ENCODE results near the gene FAM9B.

Gene FAM9B

DNA sequence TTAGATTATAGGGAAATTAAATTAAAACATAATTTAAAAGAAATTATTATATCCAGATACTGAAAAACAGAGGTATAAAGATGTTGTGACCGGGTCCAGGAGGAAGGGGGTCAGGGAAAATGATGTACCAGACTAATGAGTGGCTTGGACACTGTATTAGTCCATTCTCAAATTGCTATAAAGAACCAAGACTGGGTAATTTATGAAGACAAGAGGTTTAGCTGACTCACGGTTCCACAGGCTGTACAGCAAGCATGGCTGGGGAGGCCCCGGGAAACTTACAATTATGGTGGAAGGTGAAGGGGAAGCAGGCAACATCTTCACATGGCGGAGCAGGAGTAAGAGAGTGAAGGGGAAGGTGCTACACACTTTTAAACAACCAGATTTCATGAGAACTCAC is 3.4 kb upstream of the FAM9B start:
- no peak for TF ChIP-seq EGR1 (IDR thresholded peaks at IDR 0.05)
- TF ChIP-seq, protein P1, sequence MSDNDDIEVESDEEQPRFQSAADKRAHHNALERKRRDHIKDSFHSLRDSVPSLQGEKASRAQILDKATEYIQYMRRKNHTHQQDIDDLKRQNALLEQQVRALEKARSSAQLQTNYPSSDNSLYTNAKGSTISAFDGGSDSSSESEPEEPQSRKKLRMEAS (IDR thresholded peaks at IDR 0.05) = no peak
- TF ChIP-seq EP300 (IDR thresholded peaks at IDR 0.05; ENCODE audit: borderline replicate concordance) = no peak
- no peak for TF ChIP-seq TAF1 (IDR thresholded peaks at IDR 0.05; ENCODE audit: low read depth)
- no peak for TF ChIP-seq NFIC (IDR thresholded peaks at IDR 0.05)
- no peak for TF ChIP-seq TEAD4 (IDR thresholded peaks at IDR 0.05)
- no peak for TF ChIP-seq TCF12 (IDR thresholded peaks at IDR 0.05; ENCODE audit: low read depth)
- no peak for TF ChIP-seq YY1 (IDR thresholded peaks at IDR 0.05; ENCODE audit: low read depth)
- no peak for TF ChIP-seq FOXM1 (IDR thresholded peaks at IDR 0.05; ENCODE audit: borderline replicate concordance, low read depth)
- TF ChIP-seq, protein P2, sequence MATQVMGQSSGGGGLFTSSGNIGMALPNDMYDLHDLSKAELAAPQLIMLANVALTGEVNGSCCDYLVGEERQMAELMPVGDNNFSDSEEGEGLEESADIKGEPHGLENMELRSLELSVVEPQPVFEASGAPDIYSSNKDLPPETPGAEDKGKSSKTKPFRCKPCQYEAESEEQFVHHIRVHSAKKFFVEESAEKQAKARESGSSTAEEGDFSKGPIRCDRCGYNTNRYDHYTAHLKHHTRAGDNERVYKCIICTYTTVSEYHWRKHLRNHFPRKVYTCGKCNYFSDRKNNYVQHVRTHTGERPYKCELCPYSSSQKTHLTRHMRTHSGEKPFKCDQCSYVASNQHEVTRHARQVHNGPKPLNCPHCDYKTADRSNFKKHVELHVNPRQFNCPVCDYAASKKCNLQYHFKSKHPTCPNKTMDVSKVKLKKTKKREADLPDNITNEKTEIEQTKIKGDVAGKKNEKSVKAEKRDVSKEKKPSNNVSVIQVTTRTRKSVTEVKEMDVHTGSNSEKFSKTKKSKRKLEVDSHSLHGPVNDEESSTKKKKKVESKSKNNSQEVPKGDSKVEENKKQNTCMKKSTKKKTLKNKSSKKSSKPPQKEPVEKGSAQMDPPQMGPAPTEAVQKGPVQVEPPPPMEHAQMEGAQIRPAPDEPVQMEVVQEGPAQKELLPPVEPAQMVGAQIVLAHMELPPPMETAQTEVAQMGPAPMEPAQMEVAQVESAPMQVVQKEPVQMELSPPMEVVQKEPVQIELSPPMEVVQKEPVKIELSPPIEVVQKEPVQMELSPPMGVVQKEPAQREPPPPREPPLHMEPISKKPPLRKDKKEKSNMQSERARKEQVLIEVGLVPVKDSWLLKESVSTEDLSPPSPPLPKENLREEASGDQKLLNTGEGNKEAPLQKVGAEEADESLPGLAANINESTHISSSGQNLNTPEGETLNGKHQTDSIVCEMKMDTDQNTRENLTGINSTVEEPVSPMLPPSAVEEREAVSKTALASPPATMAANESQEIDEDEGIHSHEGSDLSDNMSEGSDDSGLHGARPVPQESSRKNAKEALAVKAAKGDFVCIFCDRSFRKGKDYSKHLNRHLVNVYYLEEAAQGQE (IDR thresholded peaks at IDR 0.05; ENCODE audit: low read depth) = no peak
- TF ChIP-seq CEBPB (IDR thresholded peaks at IDR 0.05) = no peak
- no peak for TF ChIP-seq RAD21 (IDR thresholded peaks at IDR 0.05; ENCODE audit: low read depth)
- TF ChIP-seq, protein P3, sequence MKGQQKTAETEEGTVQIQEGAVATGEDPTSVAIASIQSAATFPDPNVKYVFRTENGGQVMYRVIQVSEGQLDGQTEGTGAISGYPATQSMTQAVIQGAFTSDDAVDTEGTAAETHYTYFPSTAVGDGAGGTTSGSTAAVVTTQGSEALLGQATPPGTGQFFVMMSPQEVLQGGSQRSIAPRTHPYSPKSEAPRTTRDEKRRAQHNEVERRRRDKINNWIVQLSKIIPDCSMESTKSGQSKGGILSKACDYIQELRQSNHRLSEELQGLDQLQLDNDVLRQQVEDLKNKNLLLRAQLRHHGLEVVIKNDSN (IDR thresholded peaks at IDR 0.05) = no peak
- TF ChIP-seq CREB1 (IDR thresholded peaks at IDR 0.05; ENCODE audit: low read depth) = no peak
- no peak for TF ChIP-seq ZBTB7A (IDR thresholded peaks at IDR 0.05; ENCODE audit: low read depth)

DNA sequence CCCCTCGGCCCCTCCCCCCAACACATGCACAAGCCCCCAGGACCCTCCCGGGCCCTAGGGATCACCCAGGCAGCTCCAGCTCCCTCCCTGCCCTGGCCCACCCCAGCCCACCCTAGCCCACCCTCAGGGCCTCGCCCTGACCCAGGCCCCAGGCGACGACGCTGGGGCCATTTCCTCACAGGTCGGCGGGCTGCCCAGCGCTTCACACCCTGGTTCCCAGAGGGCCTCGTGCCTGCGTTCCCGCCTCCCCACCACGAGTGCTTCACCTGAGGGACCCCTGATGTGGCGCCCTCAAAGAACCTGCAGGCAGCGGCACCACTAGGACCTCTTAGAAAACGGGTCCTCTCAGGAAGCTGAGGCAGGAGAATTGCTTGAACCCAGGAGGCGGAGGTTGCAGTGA is 341 bp downstream of the FAM9B start:
- TF ChIP-seq, protein P3 (IDR thresholded peaks at IDR 0.05) = no peak
- TF ChIP-seq CEBPB (IDR thresholded peaks at IDR 0.05) (no peak), NFIC (IDR thresholded peaks at IDR 0.05) (no peak), ZBTB7A (IDR thresholded peaks at IDR 0.05; ENCODE audit: low read depth) (no peak)

DNA sequence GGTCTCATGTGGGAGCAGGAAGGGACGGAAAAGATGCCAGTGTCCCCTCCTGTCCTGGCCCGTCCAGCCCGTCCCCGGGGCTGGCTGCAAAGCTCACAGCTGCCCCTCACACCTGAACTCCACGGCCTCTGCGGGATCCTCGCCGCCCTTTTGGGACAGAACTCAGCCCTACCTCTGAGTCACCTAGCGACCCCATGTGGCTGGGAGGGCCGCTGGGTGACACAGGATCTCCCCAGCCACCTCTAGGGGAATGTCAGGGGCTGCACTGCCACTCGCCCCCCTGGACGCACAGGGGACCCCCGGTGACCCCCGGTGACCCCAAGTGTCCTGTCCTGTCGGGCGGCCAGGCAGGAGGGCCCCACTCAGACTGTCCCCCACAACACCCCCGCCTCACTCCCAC is 748 bp downstream of the FAM9B start:
- no peak for TF ChIP-seq CEBPB (IDR thresholded peaks at IDR 0.05)
- no peak for TF ChIP-seq FOXM1 (IDR thresholded peaks at IDR 0.05; ENCODE audit: borderline replicate concordance, low read depth)
- no peak for TF ChIP-seq TAF1 (IDR thresholded peaks at IDR 0.05; ENCODE audit: low read depth)
- no peak for TF ChIP-seq YY1 (IDR thresholded peaks at IDR 0.05; ENCODE audit: low read depth)
- no peak for TF ChIP-seq NFIC (IDR thresholded peaks at IDR 0.05)
- no peak for TF ChIP-seq RAD21 (IDR thresholded peaks at IDR 0.05; ENCODE audit: low read depth)

DNA sequence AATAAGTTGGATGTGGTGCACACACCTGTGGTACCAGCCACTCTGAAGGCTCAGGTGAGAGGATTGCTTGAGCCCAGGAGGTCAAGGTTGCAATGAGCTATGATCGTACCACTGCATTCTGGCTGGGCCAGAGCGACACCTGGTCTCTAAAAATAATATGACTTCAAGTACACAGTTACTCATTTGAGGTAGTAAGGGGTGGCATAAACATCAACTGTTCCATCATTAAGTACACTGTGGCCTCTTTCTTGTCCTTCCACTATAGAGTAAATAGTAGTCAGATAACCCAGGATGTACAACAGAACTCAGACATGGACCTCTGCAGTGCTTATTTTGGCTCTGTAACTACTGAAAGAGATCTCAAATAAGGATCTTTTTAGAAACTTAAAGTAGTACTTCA is 10.6 kb downstream of the FAM9B start:
- TF ChIP-seq, protein P2 (IDR thresholded peaks at IDR 0.05; ENCODE audit: low read depth) = no peak
- TF ChIP-seq CEBPB (IDR thresholded peaks at IDR 0.05) (no peak), TCF12 (IDR thresholded peaks at IDR 0.05; ENCODE audit: low read depth) (no peak), YY1 (IDR thresholded peaks at IDR 0.05; ENCODE audit: low read depth) (no peak), NFIC (IDR thresholded peaks at IDR 0.05) (no peak), FOXM1 (IDR thresholded peaks at IDR 0.05; ENCODE audit: borderline replicate concordance, low read depth) (no peak), TEAD4 (IDR thresholded peaks at IDR 0.05) (no peak), RAD21 (IDR thresholded peaks at IDR 0.05; ENCODE audit: low read depth) (no peak), CREB1 (IDR thresholded peaks at IDR 0.05; ENCODE audit: low read depth) (no peak), EP300 (IDR thresholded peaks at IDR 0.05; ENCODE audit: borderline replicate concordance) (no peak), ZBTB7A (IDR thresholded peaks at IDR 0.05; ENCODE audit: low read depth) (no peak)
- TF ChIP-seq, protein P1 (IDR thresholded peaks at IDR 0.05) = no peak

DNA sequence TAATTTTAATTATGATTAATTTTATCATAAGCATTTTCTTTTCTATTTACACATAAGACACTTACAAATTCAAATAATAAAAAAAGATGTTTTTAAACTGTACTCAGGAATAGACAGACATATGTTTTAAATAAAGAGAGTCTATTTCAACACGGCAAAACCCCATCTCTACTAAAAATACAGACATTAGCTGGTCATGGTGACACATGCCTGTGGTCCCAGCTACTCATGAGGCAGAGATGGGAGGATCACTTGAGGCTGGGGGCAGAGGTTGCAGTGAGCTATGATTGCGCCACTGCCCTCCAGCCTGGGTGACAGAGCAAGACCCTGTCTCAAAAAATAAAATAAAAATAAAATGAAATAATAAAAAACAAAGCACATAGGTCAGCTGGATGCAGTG is 14.8 kb downstream of the FAM9B start:
- no peak for TF ChIP-seq TCF12 (IDR thresholded peaks at IDR 0.05; ENCODE audit: low read depth)
- no peak for TF ChIP-seq EP300 (IDR thresholded peaks at IDR 0.05; ENCODE audit: borderline replicate concordance)
- no peak for TF ChIP-seq EGR1 (IDR thresholded peaks at IDR 0.05)
- TF ChIP-seq CEBPB (IDR thresholded peaks at IDR 0.05) = no peak
- TF ChIP-seq, protein P3 (IDR thresholded peaks at IDR 0.05) = no peak
- no peak for TF ChIP-seq YY1 (IDR thresholded peaks at IDR 0.05; ENCODE audit: low read depth)
- no peak for TF ChIP-seq RAD21 (IDR thresholded peaks at IDR 0.05; ENCODE audit: low read depth)
- TF ChIP-seq, protein P2 (IDR thresholded peaks at IDR 0.05; ENCODE audit: low read depth) = no peak
- TF ChIP-seq TAF1 (IDR thresholded peaks at IDR 0.05; ENCODE audit: low read depth) = no peak
- no peak for TF ChIP-seq CREB1 (IDR thresholded peaks at IDR 0.05; ENCODE audit: low read depth)
- no peak for TF ChIP-seq TEAD4 (IDR thresholded peaks at IDR 0.05)
- TF ChIP-seq, protein P1 (IDR thresholded peaks at IDR 0.05) = no peak
- no peak for TF ChIP-seq NFIC (IDR thresholded peaks at IDR 0.05)
- TF ChIP-seq ZBTB7A (IDR thresholded peaks at IDR 0.05; ENCODE audit: low read depth) = no peak
- TF ChIP-seq FOXM1 (IDR thresholded peaks at IDR 0.05; ENCODE audit: borderline replicate concordance, low read depth) = no peak
